GM12875 (cell line): ENCODE data around the gene SLC36A1.

Experiments
- H3K4me3 ChIP-seq: one replicate; pipeline ENCODE4 v1.5.1; 2011; ENCODE audit warnings: low read depth, low read length, control low read depth
- TF ChIP-seq, protein P1 (sequence below): IDR thresholded peaks from 2 replicates; pipeline ENCODE4 v1.5.1; 2011; ENCODE audit warnings: low read depth, mild to moderate bottlenecking, control low read depth, inconsistent platforms, low read length, moderate library complexity, borderline replicate concordance; ENCODE audit not compliant: insufficient read depth

The SLC36A1 gene

GRCh38 chr5:151528996-151529395 is 81.6 kb downstream of the SLC36A1 start:
- TF ChIP-seq, protein P1, sequence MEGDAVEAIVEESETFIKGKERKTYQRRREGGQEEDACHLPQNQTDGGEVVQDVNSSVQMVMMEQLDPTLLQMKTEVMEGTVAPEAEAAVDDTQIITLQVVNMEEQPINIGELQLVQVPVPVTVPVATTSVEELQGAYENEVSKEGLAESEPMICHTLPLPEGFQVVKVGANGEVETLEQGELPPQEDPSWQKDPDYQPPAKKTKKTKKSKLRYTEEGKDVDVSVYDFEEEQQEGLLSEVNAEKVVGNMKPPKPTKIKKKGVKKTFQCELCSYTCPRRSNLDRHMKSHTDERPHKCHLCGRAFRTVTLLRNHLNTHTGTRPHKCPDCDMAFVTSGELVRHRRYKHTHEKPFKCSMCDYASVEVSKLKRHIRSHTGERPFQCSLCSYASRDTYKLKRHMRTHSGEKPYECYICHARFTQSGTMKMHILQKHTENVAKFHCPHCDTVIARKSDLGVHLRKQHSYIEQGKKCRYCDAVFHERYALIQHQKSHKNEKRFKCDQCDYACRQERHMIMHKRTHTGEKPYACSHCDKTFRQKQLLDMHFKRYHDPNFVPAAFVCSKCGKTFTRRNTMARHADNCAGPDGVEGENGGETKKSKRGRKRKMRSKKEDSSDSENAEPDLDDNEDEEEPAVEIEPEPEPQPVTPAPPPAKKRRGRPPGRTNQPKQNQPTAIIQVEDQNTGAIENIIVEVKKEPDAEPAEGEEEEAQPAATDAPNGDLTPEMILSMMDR = no peak
- H3K4me3 ChIP-seq = no peak overlapping the region

GRCh38 chr5:151531581-151531980 is 84.2 kb downstream of the SLC36A1 start:
- TF ChIP-seq, protein P1 = no peak
- H3K4me3 ChIP-seq = no peak overlapping the region

DNA sequence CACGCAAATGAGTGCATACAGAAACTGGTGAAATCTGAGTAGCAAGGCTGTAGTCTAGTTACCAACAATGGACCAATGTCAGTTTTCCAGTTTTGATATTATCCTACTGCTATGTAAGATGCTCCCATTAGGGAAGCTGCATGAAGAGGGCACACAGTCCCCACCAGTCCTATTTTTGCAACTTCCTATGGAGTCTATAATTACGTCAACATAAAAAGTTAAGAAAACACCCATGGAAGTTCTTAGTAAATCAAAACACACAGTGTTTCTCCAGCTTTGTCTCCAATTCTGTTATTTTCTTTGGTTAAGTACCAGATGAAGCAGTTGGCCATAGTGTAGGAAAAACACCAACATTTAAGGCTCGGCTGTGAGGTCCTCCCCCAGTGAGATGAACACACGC is 85.0 kb downstream of the SLC36A1 start:
- no peak overlapping the region for H3K4me3 ChIP-seq
- TF ChIP-seq, protein P1 = no peak

GRCh38 chr5:151534350-151534749 is 86.9 kb downstream of the SLC36A1 start:
- H3K4me3 ChIP-seq = no peak overlapping the region
- TF ChIP-seq, protein P1 = no peak

DNA sequence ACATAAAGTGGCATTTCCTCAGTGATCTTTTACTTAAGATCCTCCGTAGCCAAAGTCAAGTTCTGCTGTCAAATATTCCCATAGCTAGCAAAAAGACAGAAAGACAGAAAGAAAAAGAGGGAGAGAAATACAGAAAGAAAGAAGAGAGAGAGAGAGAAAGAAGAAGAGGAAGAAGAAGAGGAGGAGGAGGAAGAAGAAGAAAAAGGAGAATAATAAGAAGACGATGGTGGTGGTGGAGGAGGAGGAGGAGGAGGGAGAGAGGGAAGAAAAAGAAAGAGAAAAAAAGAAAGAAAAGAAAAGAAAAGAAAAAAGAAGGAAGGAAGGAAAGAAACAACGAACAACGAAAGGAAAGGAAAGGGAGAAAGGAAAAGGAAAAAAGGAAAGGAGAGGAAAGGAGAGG is 89.6 kb downstream of the SLC36A1 start:
- H3K4me3 ChIP-seq = no peak overlapping the region
- TF ChIP-seq, protein P1 = no peak

- TF ChIP-seq, protein P1 = no peak
- H3K4me3 ChIP-seq = no peak overlapping the region
These were observed 94.2 kb downstream of the SLC36A1 start for GRCh38 chr5:151541571-151541970.
